8988T (cell line): ENCODE results near the gene NKAPL.

Source experiments
- DNase-seq: peaks from one replicate; pipeline ENCODE4 v3.0.0; 2011

Gene NKAPL

GRCh38 chr6:28245206-28245941 lies 13.7 kb upstream of the NKAPL start:
- DNase-seq, result no peak

GRCh38 chr6:28248916-28249315 lies 10.2 kb upstream of the NKAPL start:
- DNase-seq, result no peak

GRCh38 chr6:28250747-28251146 lies 8.3 kb upstream of the NKAPL start:
- DNase-seq, result no peak

- peak; percentile 14 for DNase-seq
Measured at GRCh38 chr6:28251661-28252008, 7.5 kb upstream of the NKAPL start.

- peak; percentile 43 for DNase-seq
Measured at GRCh38 chr6:28252009-28252975, 6.8 kb upstream of the NKAPL start, which contains the start of gene ZKSCAN4. Gene ZKSCAN4, minus strand, starts transcription at chr6:28252269. Its CDS starts 289 bp downstream, at chr6:28251980.

- no peak for DNase-seq
Measured at GRCh38 chr6:28254121-28254519, 5.0 kb upstream of the NKAPL start.

GRCh38 chr6:28257042-28257441 lies 2.1 kb upstream of the NKAPL start:
- no peak for DNase-seq

GRCh38 chr6:28263922-28264321 lies 4.8 kb downstream of the NKAPL start:
- DNase-seq, result no peak

- DNase-seq, result no peak
Measured at GRCh38 chr6:28264834-28265401, 5.8 kb downstream of the NKAPL start.

GRCh38 chr6:28266563-28266961 lies 7.5 kb downstream of the NKAPL start:
- no peak for DNase-seq

- peak; percentile 46 for DNase-seq
Measured at GRCh38 chr6:28266962-28267694, 8.0 kb downstream of the NKAPL start, which contains the start of gene ZSCAN26. Gene ZSCAN26, plus strand, starts transcription at chr6:28267143. Its CDS starts 4,777 bp downstream, at chr6:28271920.

GRCh38 chr6:28267695-28268059 lies 8.6 kb downstream of the NKAPL start:
- no peak for DNase-seq

- DNase-seq, result peak; percentile 31
Measured at GRCh38 chr6:28269492-28269891, 10.4 kb downstream of the NKAPL start.

GRCh38 chr6:28274888-28275287 lies 15.8 kb downstream of the NKAPL start:
- DNase-seq, result no peak

GRCh38 chr6:28277746-28278145 lies 18.6 kb downstream of the NKAPL start:
- DNase-seq, result no peak

- DNase-seq, result no peak
Measured at GRCh38 chr6:28280595-28281287, 21.6 kb downstream of the NKAPL start.

- DNase-seq, result peak; percentile 35
Measured at GRCh38 chr6:28281288-28282064, 22.4 kb downstream of the NKAPL start, which contains the start of gene PGBD1. Gene PGBD1, plus strand, starts transcription at chr6:28281572. Its CDS starts 2,242 bp downstream, at chr6:28283814.

GRCh38 chr6:28282926-28283325 lies 23.8 kb downstream of the NKAPL start:
- DNase-seq, result no peak

- no peak for DNase-seq
Measured at GRCh38 chr6:28291573-28291972, 32.5 kb downstream of the NKAPL start.

GRCh38 chr6:28295326-28295725 lies 36.2 kb downstream of the NKAPL start:
- no peak for DNase-seq

GRCh38 chr6:28296520-28297060 lies 37.5 kb downstream of the NKAPL start:
- DNase-seq, result no peak
